GM19043 (cell line): ENCODE measurements around the gene EDC3.

Experiments
- ATAC-seq: cut with Tn5 transposase; IDR thresholded peaks from one replicate; pipeline ENCODE4 v1.9.1; 2021; ENCODE audit warnings: low read depth; ENCODE audit not compliant: unreplicated experiment

EDC3 gene

DNA sequence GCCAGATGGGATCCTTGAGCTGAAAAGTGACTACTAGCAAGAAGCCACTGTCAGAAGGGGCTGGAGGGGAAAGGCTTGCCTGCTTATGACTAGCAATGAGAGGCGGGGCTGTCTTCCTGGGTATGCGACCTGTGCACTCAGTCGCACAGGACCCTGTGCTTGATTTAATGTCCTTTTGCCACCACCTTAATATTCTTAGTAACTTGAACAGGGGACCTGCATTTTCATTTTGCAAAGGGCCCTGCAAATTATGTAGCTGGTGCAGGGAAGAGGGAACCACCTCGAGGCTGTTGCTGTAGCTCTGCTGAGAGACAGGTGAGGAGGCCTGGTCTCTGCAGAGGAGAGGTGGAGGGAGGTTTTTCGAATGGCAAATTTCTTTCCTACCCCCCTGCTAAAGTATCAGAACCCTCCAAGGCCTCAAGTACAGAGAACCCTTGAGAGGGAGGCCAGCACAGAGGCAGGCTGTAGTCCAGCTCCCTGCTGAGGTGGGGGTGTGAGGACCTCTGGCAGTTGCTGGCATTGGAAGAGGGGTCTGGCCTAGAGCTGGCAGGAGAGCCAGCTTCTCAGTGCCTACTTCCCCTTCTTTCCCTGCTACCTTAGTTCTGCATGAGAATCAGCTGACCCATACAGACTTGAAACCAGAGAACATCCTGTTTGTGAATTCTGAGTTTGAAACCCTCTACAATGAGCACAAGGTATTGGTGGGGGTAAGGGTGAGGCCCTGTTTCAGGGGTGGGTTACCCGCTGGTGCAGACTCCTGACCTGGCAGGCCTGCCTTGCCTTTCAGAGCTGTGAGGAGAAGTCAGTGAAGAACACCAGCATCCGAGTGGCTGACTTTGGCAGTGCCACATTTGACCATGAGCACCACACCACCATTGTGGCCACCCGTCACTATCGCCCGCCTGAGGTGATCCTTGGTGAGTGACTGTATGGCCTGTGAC is 68.8 kb downstream of the EDC3 start:
- peak; percentile 57 for ATAC-seq

DNA sequence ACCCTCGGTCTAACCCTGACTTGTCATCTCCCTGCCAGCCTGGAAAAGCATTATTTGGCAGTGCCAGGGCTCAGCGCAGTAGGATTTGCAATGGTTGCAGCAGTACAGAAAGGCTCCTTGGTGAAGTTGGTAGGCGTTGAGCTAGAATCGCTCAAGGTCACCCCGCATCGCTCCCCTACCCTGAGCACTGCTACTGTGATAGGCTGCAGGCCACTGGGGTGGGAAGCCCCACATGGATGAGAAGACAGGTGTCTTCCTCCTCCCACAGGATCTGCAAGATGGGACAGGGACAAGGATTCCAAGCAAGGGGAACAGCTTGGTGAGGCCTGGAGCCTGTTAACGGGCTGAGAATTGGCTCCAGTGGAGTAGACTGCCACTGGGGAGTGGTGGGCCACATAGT is 69.5 kb downstream of the EDC3 start:
- no peak for ATAC-seq

DNA sequence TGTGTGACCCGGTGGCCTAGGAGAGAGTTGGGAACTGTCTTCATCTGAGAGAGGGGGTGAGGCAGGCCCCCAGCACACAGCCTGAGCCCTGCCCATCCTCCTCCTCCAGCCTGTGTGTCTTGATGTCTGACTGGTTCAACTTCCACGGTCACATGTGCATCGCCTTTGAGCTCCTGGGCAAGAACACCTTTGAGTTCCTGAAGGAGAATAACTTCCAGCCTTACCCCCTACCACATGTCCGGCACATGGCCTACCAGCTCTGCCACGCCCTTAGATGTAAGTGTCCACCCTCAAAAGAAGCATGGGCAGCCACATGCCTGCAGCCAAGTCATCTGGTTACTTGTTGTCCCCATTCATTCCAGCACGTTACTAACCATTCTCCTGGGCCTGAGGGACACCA is 70.1 kb downstream of the EDC3 start:
- no peak for ATAC-seq

DNA sequence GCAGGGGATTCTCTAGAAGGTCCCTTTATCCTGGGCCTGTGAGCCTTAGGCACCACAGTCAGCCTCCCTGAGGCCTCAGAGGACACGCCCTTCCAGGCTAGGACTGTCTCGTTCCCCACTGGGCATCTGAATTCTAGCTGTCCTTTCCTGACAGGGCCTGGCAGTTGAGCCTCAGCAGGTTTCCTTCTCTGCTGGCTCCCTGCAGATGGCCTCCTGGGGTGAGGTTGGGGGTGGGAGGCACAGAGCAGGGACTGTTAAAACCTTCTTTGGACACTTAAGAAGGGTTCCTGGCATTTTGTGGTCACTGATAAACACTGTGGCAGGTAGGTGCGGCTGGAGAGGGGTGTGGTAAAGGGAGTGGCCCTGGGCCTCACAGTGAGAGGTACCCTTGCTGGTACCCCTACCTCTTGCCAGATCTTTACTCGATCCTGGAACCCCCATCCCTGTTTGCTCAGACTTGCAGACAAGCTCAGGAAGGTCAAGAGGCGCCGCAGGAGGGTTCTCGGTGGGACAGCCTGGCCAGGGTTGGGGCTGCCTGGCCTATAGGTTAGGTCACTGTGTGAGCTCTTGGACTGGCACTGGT is 71.7 kb downstream of the EDC3 start:
- ATAC-seq, result no peak

DNA sequence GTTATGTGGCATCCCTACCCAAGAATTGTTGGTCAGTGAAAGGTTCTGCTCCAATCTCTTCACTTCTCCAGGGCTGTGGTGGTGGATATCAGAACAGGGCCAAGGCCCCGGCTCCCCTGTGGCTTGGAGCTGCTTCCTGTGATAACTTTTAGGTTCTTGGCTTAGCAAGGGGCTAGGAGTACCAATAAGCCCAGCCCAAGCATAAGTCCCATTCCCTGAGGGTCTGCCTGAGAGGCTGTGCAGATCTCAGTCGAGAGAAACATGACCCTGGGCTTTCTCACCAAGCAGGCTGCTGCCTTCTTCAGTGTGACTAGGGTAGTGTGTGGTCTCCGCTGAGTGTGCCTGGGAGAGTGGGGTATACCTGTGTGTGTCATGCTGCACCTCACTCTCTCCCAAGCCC is 73.1 kb downstream of the EDC3 start:
- no peak for ATAC-seq

DNA sequence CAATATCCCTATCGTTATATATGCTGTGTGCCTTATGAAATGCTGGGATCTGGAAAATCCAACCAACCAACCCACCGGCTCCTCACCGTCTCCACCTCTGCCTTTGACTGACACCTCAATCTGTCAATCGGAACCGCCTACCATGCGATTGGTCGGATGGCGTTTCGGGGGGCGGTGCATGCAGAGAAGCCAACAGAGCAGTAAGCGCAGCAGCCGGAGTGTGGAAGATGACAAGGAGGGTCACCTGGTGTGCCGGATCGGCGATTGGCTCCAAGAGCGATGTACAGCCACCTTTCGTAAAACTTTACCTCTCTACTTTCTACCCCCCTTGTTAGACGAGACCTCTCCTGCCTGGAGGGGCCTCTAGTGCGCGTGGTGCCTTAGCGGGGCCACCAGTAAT is 73.9 kb downstream of the EDC3 start:
- ATAC-seq, result no peak

DNA sequence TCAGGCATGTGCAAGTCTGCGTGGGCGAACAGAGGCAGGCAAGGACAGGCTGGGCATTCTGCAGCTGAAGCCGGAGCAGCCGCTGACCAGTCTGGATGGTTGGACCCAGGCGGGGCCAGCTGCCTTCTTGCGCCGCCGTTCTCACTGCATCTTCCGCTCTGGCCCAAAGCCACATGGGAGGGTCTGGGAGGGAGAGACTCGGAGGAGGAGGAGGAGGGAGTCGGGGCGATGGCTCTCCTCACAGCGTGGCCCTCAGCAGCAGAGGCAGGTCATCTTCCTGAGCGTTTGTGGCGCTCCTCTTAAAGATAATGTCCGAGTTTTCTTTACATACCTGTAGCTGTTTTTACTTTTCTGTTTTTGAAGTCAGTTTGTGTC is 74.3 kb downstream of the EDC3 start:
- ATAC-seq, result no peak

DNA sequence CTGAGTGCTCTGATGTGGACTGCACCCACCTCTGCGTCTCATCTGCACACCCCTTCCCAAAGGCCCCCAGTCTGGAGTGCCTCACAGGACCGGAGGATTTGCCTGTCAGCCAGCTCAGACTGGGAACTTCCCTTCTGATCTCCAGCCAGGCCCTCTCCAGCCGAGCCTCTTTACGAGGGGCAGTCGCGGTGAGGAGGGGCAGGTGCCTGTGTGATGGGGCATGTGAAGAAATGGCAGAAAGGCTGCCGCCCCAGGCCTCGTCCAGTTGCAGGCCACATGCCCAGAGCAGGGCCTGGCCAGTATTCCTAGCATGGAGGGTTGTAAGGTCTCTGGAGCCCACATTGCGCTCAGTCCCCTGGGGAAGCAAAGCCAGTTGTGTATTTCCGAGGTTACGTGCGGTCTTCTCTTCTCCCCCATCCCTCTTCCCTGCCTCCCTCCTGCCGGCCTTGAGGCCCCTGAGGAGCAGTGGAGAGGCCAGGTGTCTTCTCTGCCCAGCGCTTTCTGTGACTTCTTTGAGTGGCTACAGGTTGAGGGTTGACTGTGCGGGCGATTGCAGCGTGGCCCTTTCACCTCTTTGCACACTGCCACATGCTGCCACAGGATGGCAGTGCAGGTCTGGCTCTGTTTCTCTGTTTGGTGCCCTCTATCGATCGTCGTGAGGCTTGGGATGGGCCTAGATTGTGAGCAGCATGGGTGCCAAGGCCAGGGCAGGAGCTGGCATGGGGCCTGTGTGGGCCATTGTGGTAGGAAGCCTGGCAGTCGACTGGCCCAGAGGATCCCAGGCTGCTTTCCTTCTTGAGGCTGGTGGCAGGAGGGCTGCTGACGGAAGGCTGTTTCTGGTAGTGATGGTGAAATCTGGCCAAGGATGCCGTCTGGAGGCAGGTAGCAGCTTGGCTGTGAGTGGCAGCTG is 74.9 kb downstream of the EDC3 start:
- ATAC-seq, result peak; percentile 50

DNA sequence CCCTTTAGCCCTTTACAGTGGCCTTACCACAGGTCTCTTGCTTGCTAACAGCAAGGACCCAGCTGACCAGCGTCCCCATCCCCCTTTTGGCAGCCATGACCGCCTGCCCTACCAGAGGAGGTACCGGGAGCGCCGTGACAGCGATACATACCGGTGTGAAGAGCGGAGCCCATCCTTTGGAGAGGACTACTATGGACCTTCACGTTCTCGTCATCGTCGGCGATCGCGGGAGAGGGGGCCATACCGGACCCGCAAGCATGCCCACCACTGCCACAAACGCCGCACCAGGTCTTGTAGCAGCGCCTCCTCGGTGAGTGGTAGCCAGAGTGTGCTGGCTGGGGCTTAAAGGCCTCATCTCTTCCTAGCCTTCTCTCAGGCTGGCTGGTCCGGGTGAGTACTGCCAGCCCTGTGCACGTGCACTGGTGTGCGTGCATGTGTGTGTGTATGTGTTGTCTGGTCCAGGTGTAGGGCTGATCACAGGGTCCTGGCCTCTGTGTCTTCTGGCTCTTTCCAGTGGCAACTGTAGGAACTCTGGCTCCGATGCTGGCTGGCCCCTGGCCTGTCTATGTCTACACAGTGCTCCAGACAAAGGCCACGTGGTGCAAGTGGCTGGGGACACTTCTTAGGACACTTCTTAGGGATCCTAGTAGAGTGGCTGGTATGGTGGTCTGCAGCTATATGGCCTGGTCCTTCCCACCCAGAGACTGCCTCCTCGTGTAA is 75.7 kb downstream of the EDC3 start:
- no peak for ATAC-seq

DNA sequence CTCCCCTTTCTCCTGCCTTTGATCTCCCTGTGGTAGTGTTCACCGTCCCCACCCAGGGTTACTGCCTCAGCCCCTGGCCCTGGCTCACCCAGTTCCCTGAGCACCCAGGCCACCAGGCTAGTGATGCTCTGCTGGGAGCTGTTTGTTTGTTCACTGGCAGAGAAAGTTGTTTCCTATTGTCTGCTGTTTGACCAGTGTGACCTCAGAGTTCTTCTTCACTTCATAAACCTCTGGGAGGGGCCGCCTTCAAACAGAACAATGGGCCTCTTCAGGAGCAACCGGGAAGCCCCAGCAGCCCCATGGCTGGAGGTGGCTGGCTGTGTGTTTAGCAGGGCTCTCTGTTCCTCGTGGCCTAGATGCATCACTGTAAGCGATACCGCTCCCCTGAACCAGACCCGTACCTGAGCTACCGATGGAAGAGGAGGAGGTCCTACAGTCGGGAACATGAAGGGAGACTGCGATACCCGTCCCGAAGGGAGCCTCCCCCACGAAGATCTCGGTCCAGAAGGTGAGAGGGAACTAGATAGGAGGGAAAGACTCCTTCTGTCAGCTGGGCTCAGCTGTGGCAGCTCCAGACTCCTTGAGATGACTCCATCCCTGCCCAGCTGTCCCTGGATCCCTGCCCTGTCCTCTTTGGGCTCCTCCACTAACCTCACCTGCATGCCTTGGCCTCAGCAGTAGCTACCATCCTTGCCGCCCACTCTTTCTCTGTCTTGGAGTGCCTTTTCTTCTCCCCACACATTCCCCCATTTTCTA is 76.8 kb downstream of the EDC3 start:
- ATAC-seq, result no peak

DNA sequence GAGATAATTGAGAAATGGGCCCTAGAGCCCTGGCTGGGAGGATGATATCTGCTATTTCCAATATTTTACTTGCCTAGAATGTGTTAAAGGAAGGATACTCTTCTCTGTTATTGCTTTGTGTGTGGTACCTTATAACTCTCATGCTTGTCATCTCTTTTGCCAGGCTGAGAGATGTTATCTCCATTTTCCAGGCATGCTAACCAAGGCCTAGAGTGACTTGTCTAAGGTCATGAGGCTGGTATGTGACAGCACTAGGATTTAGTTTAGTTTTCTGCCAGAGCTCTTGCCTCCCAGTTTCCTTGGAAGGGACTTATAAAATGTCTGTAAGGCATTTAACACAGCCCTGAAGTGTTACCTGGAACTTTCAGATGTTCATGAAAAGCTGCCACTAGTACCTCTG is 78.8 kb downstream of the EDC3 start:
- no peak for ATAC-seq

DNA sequence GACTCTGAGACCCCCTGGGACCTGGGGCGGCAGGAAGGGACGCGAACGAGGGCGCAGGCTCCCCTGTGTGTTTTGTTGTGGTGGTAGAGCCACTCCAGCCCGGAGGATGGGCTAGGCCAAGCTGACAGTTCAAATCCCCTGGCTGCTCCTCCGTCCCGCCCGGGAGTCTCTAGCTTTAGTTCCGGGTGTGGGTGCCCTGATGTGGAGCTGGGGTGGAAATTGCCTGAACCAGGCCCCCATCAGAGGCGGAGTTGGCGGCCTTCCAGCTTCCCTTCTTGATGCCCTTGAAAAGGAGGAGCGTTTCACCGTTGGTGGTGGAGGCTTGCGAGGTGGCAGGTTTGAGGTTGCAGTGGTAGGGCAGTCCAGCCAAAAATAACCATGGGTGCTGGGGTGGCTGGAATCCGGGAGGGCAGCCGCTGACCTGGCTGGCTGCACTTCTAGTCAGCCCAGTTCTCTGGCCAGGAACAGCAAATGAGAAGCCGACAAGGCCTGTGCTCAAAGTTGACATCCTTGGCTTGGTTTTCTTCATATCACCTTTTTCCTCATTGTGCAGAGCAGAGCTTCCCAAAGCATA is 79.4 kb downstream of the EDC3 start:
- ATAC-seq, result no peak

DNA sequence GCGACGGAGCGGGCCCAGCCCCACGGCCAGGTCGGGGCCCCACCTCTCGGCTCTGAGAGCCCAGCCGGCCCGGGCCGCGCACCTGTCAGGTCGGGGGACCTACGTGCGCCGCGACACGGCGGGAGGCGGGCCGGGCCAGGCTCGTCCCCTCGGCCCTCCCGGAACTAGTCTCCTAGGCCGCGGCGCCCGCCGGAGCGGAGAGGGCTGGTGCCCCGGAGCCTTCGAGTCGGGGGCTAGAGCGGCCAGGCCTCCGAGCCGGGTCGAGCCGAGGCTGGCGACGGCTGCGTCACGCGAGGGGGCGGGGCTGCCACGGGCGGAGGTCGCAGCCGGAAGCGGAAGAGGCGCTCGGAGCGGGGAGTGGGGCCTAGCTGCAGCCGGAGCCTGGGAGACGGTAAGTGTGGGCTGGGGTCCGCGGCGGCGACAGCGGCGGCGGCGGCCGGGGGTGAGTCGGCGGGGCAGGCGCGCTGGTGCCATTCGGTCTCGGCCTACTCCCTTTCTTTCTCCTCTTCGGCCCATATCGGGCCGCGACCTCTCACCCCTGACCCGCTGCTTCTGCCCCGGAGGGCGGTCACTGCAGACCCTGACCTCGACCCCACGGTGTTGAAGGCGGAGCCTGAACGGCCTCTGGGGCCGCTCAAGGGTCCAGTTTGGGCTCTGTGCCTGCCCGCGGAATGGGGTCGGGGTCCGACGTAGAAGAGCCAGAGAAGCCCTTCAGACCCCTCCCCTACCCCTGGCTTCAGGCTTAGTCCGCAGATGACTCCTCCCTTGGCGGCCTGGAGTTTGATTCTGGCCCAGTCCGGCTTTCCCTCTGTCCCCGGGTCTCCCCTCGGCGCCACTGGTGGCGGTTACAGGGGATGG is 80.1 kb downstream of the EDC3 start, which contains the start of gene CLK3:
Gene CLK3, plus strand, starts transcription at position 329 of the 858 bp plus-strand sequence. CDS start 3,361 bp downstream, outside the sequence.
- peak; percentile 81 for ATAC-seq

DNA sequence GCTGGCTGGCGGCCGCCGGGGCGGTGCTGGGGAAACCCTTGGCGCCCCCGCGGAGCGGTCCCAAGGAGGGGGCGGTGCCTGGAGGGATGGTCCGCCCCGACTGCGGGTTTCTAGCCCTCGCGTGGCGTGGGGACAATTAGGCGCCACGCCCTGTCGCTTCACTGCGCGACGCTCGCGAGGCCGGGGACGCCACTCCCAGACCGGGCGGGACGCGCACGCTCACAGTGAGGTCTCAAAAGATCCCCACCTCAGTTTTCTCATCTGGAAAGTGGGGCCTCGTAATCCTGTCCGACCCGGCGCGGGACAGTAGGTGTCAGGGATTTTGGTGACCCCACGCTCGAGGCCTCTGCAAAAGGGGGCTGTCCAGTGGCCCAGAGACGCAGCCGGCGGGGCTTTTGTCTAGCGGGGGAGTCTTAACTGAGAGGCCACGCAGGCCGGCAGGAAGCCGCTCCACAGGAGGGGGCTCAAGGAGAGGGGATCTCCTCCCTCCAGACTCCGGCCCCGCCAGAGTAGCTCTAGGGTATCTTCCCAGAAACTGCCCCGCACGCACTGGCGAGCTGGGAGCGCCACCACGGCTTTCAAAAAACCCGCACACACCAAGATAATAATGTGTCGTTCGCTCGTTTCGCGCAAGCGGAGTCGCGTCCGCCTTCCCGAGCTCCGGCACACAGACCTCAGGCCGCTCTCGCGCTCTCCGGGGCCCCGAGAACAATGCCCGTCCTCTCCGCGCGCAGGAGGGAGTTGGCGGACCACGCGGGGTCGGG is 80.9 kb downstream of the EDC3 start:
- ATAC-seq, result peak; percentile 43

DNA sequence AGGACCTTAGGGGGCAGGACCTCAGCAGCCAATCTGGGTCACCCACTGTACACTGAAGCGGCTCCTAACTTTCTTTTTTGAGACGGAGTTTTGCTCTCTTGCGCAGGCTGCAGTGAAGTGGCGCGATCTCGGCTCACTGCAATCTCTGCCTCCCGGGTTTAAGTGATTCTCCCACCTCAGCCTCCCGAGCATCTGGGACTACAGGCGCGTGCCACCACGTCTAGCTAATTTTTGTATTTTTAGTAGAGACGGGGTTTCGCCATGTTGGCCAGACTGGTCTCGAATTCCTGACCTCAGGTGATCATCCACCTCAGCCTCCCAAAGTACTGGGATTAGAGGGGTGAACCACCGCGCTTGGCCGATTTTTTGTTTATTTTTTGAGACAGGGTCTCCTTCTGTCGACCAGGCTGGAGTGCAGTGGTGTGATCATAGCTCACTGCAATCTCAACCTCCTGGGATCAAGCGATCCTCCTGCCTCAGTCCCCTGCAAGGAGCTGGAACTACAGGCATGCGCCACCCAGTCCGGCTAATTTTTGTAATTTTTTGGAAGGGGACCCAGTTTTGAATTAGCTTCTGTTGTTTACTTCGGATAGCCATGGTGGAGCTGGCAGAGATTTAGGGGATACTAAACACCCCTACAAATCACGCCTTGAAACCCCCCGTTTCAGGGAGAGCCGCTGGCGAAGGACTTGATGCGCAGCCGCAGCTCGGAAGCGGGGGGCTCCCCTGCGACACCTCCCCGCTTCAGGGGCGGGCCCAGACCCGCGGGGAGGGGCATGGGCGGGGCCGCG is 81.7 kb downstream of the EDC3 start:
- no peak for ATAC-seq

DNA sequence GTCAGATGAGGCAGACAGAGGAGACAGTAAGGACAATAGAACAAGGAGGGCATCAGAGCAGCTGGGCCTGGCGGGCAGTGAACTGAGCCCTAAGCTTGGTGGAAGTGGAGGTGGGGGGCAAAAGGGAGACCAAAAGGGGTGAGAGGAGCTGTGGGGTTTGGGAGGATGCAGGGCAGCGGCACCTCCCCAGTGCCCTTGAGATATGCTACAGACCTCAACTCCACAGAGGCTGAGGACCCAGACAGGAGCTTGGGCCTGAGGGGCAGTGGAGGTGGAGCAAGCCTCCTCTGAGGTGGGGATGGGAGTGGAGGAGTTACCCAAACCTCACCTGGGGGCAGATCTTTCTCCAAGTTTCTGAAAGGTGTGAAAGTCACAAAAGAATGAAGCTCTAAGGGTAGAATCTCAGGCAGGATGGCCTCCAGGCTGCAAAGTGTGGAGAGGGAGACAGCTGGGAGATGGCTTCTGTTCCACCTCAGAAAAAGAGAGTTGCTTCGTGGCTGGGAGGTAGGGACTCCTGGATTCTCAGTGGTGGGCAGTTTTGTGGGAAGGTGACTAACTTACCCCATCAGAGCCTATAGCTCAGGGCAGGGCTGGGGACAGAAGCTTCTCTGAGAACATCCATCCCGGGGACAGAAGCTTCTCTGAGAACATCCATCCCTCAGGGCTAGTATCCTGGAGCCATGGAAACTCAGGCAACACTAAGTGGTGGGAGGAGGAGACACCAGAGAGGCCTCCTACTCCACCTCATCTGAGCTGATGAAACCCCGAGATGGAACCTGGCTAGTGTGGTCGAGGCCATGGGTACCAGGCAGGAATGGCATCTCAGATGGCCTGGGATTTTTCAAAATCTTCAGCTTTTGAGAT is 82.5 kb downstream of the EDC3 start:
- no peak for ATAC-seq
